Kidney (tissue), 14 donors: ENCODE measurements around the gene DOHH. TPM values are rescaled to one million over a fixed set of nuclear protein-coding genes. Genes with fewer than 3 reads are reported as not detected.
A peak's percentile ranks its signal among the peaks of the same experiment; 100 is the strongest.

Experiments
- DNase-seq, 5 donors: peaks; one replicate each; pipeline ENCODE4 v3.0.0-alpha.2; 2013 to 2020
- FAIRE-seq: peaks from 2 replicates; lab custom pipeline; 2012; peaks lifted over from hg19 to GRCh38; lab: Jason Lieb, UNC
- H3K27ac ChIP-seq, 2 donors: one replicate each; pipeline ENCODE4 v1.7.0; 2013; ENCODE audit warnings: low read depth in 2 of 2, low read length in 2 of 2, inconsistent platforms in 1 of 2
- H3K27me3 ChIP-seq: one replicate; pipeline ENCODE4 v1.7.1; 2013; ENCODE audit warnings: low read length, inconsistent platforms; ENCODE audit not compliant: control insufficient read depth, insufficient read depth
- H3K36me3 ChIP-seq, 3 donors: one replicate each; pipeline versions ENCODE4 v1.7.0 to v1.7.1; 2013; ENCODE audit warnings: low read length in 3 of 3, control low read depth in 1 of 3, inconsistent platforms in 1 of 3; ENCODE audit not compliant: insufficient read depth in 3 of 3, control insufficient read depth in 2 of 3
- H3K4me1 ChIP-seq, 3 donors: one replicate each; pipeline versions ENCODE4 v1.7.0 to v1.7.1; 2013; ENCODE audit warnings: low read length in 3 of 3, inconsistent platforms in 1 of 3, low read depth in 1 of 3; ENCODE audit not compliant: control insufficient read depth in 2 of 3, insufficient read depth in 2 of 3
- H3K4me3 ChIP-seq, 3 donors: one replicate each; pipeline versions ENCODE4 v1.7.0 to v1.8.1; 2013; ENCODE audit warnings: low read length in 3 of 3, control low read depth in 1 of 3, inconsistent platforms in 1 of 3
- H3K9ac ChIP-seq, 3 donors: one replicate each; pipeline versions ENCODE4 v1.7.0 to v1.7.1; 2013; ENCODE audit warnings: low read length in 3 of 3, control low read depth in 1 of 3, inconsistent platforms in 1 of 3
- H3K9me3 ChIP-seq, 3 donors: one replicate each; pipeline versions ENCODE4 v1.7.0 to v1.7.1; 2013; ENCODE audit warnings: low read length in 3 of 3, control low read depth in 1 of 3, inconsistent platforms in 1 of 3; ENCODE audit not compliant: control insufficient read depth in 2 of 3, insufficient read depth in 1 of 3
- intact Hi-C: fragments of 100-400 bp; cut with DNase I; formaldehyde crosslinking; loops from one replicate; pipeline ENCODE4 v1.11.1; 2022
- polyA plus RNA-seq: library from polyadenylated mRNA; stranded (reverse); fragments of 350-450 nt; fragmentation: Illumina TruSeq; extraction: RNeasy Lipid Tissue Mini Kit (QIAGEN cat#74804); gene quantifications from one replicate; pipeline ENCODE4 v1.2.3, GENCODE V29; 2014; ENCODE audit warnings: low read depth, low replicate concordance; ENCODE audit not compliant: insufficient read depth
- total RNA-seq: library from RNA; stranded (reverse); fragmentation: NEBNext Ultra II Directional; extraction: Animal tissue kit (Norgen Biotek cat#: 25700); gene quantifications from one replicate; pipeline ENCODE4 v1.2.1, GENCODE V29; 2021
- TF ChIP-seq, protein P1 (sequence below): IDR thresholded peaks from 3 replicates; pipeline ENCODE4 v1.5.1; 2012; ENCODE audit warnings: mild to moderate bottlenecking, moderate library complexity, borderline replicate concordance; ENCODE audit not compliant: insufficient read depth; ENCODE audit errors: extremely low read depth
- donor health status: control.
- donor health status: control.
- donor health status: control.
- donor health status: control.
- donor health status: control.
- donor health status: DM: yes; HTN: yes; CAD: no.
- donor health status: Normal renal cell carcinoma (clear cell type).

The DOHH gene
- total and polyA plus RNA-seq, 2 donors from 2014 or later, result 12.2 to 20.2 TPM

- DNase-seq, result peak in 4 of 5 donors; percentile 76 to 86 (median 80)
- intact Hi-C loops, result no loop called here
- FAIRE-seq, result no peak
Observed at GRCh38 chr19:3443840-3444694, 56.4 kb downstream of the DOHH start.

GRCh38 chr19:3442487-3443071, 57.9 kb downstream of the DOHH start:
- no peak for FAIRE-seq
- intact Hi-C loops, result no loop called here
- Histone ChIP-seq H3K9ac (no peak overlapping the region), H3K27ac (no peak overlapping the region), H3K4me3 (no peak overlapping the region), H3K36me3 (peaks cover 4 to 24% (median 8%) of the 10 kb centered on the region in 3 donors), H3K27me3 (no peaks in the 10 kb centered on the region), H3K4me1 (peaks cover 0 to 13% (median 4%) of the 10 kb centered on the region in 3 donors), H3K9me3 (no peaks in the 10 kb centered on the region)
- DNase-seq, result no peak
- TF ChIP-seq, protein P1, sequence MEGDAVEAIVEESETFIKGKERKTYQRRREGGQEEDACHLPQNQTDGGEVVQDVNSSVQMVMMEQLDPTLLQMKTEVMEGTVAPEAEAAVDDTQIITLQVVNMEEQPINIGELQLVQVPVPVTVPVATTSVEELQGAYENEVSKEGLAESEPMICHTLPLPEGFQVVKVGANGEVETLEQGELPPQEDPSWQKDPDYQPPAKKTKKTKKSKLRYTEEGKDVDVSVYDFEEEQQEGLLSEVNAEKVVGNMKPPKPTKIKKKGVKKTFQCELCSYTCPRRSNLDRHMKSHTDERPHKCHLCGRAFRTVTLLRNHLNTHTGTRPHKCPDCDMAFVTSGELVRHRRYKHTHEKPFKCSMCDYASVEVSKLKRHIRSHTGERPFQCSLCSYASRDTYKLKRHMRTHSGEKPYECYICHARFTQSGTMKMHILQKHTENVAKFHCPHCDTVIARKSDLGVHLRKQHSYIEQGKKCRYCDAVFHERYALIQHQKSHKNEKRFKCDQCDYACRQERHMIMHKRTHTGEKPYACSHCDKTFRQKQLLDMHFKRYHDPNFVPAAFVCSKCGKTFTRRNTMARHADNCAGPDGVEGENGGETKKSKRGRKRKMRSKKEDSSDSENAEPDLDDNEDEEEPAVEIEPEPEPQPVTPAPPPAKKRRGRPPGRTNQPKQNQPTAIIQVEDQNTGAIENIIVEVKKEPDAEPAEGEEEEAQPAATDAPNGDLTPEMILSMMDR, result no peak

More at GRCh38 chr19:3443840-3444694, 56.4 kb downstream of the DOHH start:
- no peak overlapping the region for H3K4me3 ChIP-seq
- no peak overlapping the region for H3K9ac ChIP-seq
- peaks cover 0 to 13% (median 4%) of the 10 kb centered on the region in 3 donors for H3K4me1 ChIP-seq
- no peaks in the 10 kb centered on the region for H3K9me3 ChIP-seq
- no peaks in the 10 kb centered on the region for H3K27me3 ChIP-seq
- peaks cover 4 to 23% (median 8%) of the 10 kb centered on the region in 3 donors for H3K36me3 ChIP-seq
- TF ChIP-seq, protein P1, result no peak
- peak overlapping the region in 1 of 2 donors; percentile 66 for H3K27ac ChIP-seq

- no peaks in the 10 kb centered on the region for H3K9me3 ChIP-seq
- DNase-seq (no peak), FAIRE-seq (no peak)
- peak overlapping the region in 1 of 3 donors; percentile 34 for H3K9ac ChIP-seq
- TF ChIP-seq, protein P1, result no peak
- no peaks in the 10 kb centered on the region for H3K27me3 ChIP-seq
- H3K4me1 ChIP-seq, result peaks cover 0 to 13% (median 4%) of the 10 kb centered on the region in 3 donors
- intact Hi-C loops, result no loop called here
- peaks cover 4 to 22% (median 8%) of the 10 kb centered on the region in 3 donors for H3K36me3 ChIP-seq
- peak overlapping the region; percentile 22 to 41 for H3K27ac ChIP-seq
- no peak overlapping the region for H3K4me3 ChIP-seq
Observed at GRCh38 chr19:3441986-3442329, 58.5 kb downstream of the DOHH start.
